GM19468 (cell line): Measurements from ENCODE around the gene TNFRSF21.
"Not testable (repeated sequence)": the region's sequence is repeated elsewhere in the genome, so short reads cannot be mapped to it uniquely, and the experiment has no call there.

ENCODE experiments used
- ATAC-seq: cut with Tn5 transposase; IDR thresholded peaks from one replicate; pipeline ENCODE4 v1.9.1; 2021; ENCODE audit warnings: mild to moderate bottlenecking, moderate library complexity, moderate number of reproducible peaks; ENCODE audit not compliant: unreplicated experiment; ENCODE audit errors: extremely low read depth

The TNFRSF21 gene

GRCh38 chr6:47292027-47292426, 17.7 kb downstream of the TNFRSF21 start:
- no peak for ATAC-seq

- no peak for ATAC-seq
These were observed 19.4 kb downstream of the TNFRSF21 start for GRCh38 chr6:47290124-47290834.

- ATAC-seq = no peak
These were observed 21.2 kb downstream of the TNFRSF21 start for GRCh38 chr6:47288267-47289090.

- no peak for ATAC-seq
These were observed 23.4 kb downstream of the TNFRSF21 start for GRCh38 chr6:47286301-47286700.

- no peak for ATAC-seq
These were observed 25.7 kb downstream of the TNFRSF21 start for GRCh38 chr6:47283993-47284392.

GRCh38 chr6:47278545-47278944, 31.2 kb downstream of the TNFRSF21 start:
- ATAC-seq = peak; percentile 46

GRCh38 chr6:47277702-47278101, 32.0 kb downstream of the TNFRSF21 start:
- no peak for ATAC-seq

- no peak for ATAC-seq
These were observed 33.3 kb downstream of the TNFRSF21 start for GRCh38 chr6:47276377-47276776.

- ATAC-seq = no peak
These were observed 34.1 kb downstream of the TNFRSF21 start for GRCh38 chr6:47275640-47276039.

- ATAC-seq = not testable (repeated sequence)
These were observed 34.6 kb downstream of the TNFRSF21 start for GRCh38 chr6:47275132-47275531.

- ATAC-seq = no peak
These were observed 41.0 kb downstream of the TNFRSF21 start for GRCh38 chr6:47268572-47269187.

GRCh38 chr6:47267301-47267700, 42.4 kb downstream of the TNFRSF21 start:
- ATAC-seq = no peak

GRCh38 chr6:47265971-47266370, 43.7 kb downstream of the TNFRSF21 start:
- no peak for ATAC-seq

GRCh38 chr6:47264775-47265184, 44.9 kb downstream of the TNFRSF21 start:
- ATAC-seq = no peak

- no peak for ATAC-seq
These were observed 46.4 kb downstream of the TNFRSF21 start for GRCh38 chr6:47263268-47263667.

GRCh38 chr6:47262231-47262630, 47.5 kb downstream of the TNFRSF21 start:
- ATAC-seq = no peak

GRCh38 chr6:47261191-47261590, 48.5 kb downstream of the TNFRSF21 start:
- no peak for ATAC-seq

- no peak for ATAC-seq
These were observed 49.7 kb downstream of the TNFRSF21 start for GRCh38 chr6:47260021-47260420.

- ATAC-seq = no peak
These were observed 50.9 kb downstream of the TNFRSF21 start for GRCh38 chr6:47258724-47259347.

- no peak for ATAC-seq
These were observed 52.5 kb downstream of the TNFRSF21 start for GRCh38 chr6:47256981-47257730.
